ENCODE measurements around the gene GAK. TPM values are rescaled to one million over a fixed set of nuclear protein-coding genes. Genes with fewer than 3 reads are reported as not detected.
A peak's percentile ranks its signal among the peaks of the same experiment; 100 is the strongest.
"Not testable (repeated sequence)": the region's sequence is repeated elsewhere in the genome, so short reads cannot be mapped to it uniquely, and the experiment has no call there.

GAK gene
- 10 to 100 TPM; 26.1 to 94.0 (median 44.6) TPM for total RNA-seq

GRCh38 chr4:931960-932712 is at the start of gene GAK, which contains the start of gene TMEM175:
GAK (minus strand) TSS chr4:932316; CDS start chr4:932187, 129 bp downstream.
TMEM175 (plus strand) TSS chr4:932460; CDS start chr4:947740, 15,280 bp downstream.
- 0 to 3% (median 1%) methylated on average over 5 to 37 of the region's 99 CpGs; no CpG with 5 or more reads in 2 of the 10 experiments for WGBS, 10 experiments
- H3K4me3 ChIP-seq = peak within 1 kb of the TSS; percentile 72 to 86 (median 77)
- peak within 1 kb of the TSS; percentile 72 to 89 for H3K27ac ChIP-seq
- in situ Hi-C loops (cut with MboI; ENCODE audit: low pct_unique_long_range_greater_than_20kb in 2 of 9, low sequenced_read_pairs in 9 of 9, unreplicated experiment in 9 of 9) = no loop called here
- ATAC-seq (replicated peaks in 6 of 8) = peak; percentile 89 to 98 (median 95)
- H3K4me1 ChIP-seq (replicated peaks in 1 of 2) = peaks cover 10 to 18% of the 10 kb centered on the region in 2 donors

GRCh38 chr4:978957-979701 is 47.0 kb upstream of the GAK start:
- Histone ChIP-seq H3K27ac (no peak overlapping the region), H3K4me3 (no peak overlapping the region), H3K4me1 (replicated peaks in 1 of 2) (no peaks in the 10 kb centered on the region)
- in situ Hi-C loops (cut with MboI; ENCODE audit: low pct_unique_long_range_greater_than_20kb in 2 of 9, low sequenced_read_pairs in 9 of 9, unreplicated experiment in 9 of 9) = no loop called here
- ATAC-seq (replicated peaks in 6 of 8) = peak in 4 of 8 experiments; percentile 55 to 81 (median 60)
- 25 to 100% (median 57%) methylated on average over 1 to 14 of the region's 20 CpGs for WGBS, 10 experiments

DNA sequence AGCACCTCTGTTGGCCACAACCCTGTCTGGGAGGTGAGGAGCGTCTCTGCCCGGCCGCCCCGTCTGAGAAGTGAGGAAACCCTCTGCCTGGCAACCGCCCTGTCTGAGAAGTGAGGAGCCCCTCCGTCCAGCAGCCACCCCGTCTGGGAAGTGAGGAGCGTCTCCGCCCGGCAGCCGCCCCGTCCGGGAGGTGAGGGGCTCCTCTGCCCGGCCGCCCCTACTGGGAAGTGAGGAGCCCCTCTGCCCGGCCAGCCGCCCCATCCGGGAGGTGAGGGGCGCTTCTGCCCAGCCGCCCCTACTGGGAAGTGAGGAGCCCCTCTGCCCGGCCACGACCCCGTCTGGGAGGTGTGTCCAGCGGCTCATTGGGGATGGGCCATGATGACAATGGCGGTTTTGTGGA is 43.9 kb upstream of the GAK start:
- H3K4me1 ChIP-seq (replicated peaks in 1 of 2) = peaks cover 10 to 12% of the 10 kb centered on the region in 2 donors
- H3K27ac ChIP-seq; H3K4me3 ChIP-seq; in situ Hi-C loops (cut with MboI; ENCODE audit: low pct_unique_long_range_greater_than_20kb in 2 of 9, low sequenced_read_pairs in 9 of 9, unreplicated experiment in 9 of 9); ATAC-seq (replicated peaks in 6 of 8): not testable (repeated sequence)
- WGBS, 10 experiments = no CpG with 5 or more reads among the region's 25 CpGs

DNA sequence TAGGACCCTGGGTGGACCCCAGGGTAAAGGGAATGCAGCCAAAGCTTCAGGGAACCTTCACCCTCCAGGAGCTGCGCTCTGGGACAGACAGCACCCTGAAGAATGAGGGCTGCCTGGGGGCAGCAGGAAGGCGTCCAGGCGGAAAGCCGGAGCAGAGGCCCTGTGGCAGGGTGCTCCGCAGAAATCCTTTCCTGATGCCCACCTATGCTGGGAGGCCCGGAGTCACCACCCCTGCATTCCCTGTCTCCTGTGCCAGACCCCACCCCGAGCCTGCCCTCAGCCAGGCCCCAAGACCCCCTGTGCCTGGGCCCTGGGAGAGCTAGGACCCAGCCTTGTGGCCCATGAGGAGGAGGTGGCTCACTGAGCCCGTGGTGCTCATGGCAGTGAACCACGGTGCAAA is 42.6 kb upstream of the GAK start:
- 73 to 100% methylated on average over 1 to 2 of the region's 9 CpGs; no CpG with 5 or more reads in 8 of the 10 experiments for WGBS, 10 experiments
- in situ Hi-C loops (cut with MboI; ENCODE audit: low pct_unique_long_range_greater_than_20kb in 2 of 9, low sequenced_read_pairs in 9 of 9, unreplicated experiment in 9 of 9) = no loop called here

GRCh38 chr4:973431-974397 is 41.6 kb upstream of the GAK start, which contains the start of gene DGKQ:
DGKQ (minus strand) TSS chr4:973569; CDS start chr4:973482, 87 bp downstream.
- Histone ChIP-seq H3K4me3 (peak within 1 kb of the TSS; percentile 53 to 94 (median 60)), H3K27ac (no peak within 1 kb of the TSS), H3K4me1 (replicated peaks in 1 of 2) (peaks cover 10 to 12% of the 10 kb centered on the region in 2 donors)
- peak; percentile 74 to 89 (median 86) for ATAC-seq (replicated peaks in 6 of 8)
- WGBS, 10 experiments = 49 to 80% methylated on average over 6 to 10 of the region's 123 CpGs; no CpG with 5 or more reads in 8 of the 10 experiments
- in situ Hi-C loops (cut with MboI; ENCODE audit: low pct_unique_long_range_greater_than_20kb in 2 of 9, low sequenced_read_pairs in 9 of 9, unreplicated experiment in 9 of 9) = no loop called here

More for the DNA sequence above, 42.6 kb upstream of the GAK start:
- Histone ChIP-seq H3K4me3 (no peak overlapping the region), H3K4me1 (replicated peaks in 1 of 2) (peaks cover 10 to 12% of the 10 kb centered on the region in 2 donors), H3K27ac (no peak overlapping the region)
- no peak for ATAC-seq (replicated peaks in 6 of 8)

- Histone ChIP-seq H3K4me3 (peak overlapping the region; percentile 53 to 94 (median 60)), H3K27ac (no peak overlapping the region), H3K4me1 (replicated peaks in 1 of 2) (peaks cover 10 to 13% of the 10 kb centered on the region in 2 donors)
- WGBS, 10 experiments = 0% methylated on average over 1 of the region's 65 CpGs; no CpG with 5 or more reads in 9 of the 10 experiments
- in situ Hi-C loops (cut with MboI; ENCODE audit: low pct_unique_long_range_greater_than_20kb in 2 of 9, low sequenced_read_pairs in 9 of 9, unreplicated experiment in 9 of 9) = no loop called here
- ATAC-seq (replicated peaks in 6 of 8) = peak; percentile 41 to 65 (median 55)
These were observed 40.7 kb upstream of the GAK start for GRCh38 chr4:972651-973424.

DNA sequence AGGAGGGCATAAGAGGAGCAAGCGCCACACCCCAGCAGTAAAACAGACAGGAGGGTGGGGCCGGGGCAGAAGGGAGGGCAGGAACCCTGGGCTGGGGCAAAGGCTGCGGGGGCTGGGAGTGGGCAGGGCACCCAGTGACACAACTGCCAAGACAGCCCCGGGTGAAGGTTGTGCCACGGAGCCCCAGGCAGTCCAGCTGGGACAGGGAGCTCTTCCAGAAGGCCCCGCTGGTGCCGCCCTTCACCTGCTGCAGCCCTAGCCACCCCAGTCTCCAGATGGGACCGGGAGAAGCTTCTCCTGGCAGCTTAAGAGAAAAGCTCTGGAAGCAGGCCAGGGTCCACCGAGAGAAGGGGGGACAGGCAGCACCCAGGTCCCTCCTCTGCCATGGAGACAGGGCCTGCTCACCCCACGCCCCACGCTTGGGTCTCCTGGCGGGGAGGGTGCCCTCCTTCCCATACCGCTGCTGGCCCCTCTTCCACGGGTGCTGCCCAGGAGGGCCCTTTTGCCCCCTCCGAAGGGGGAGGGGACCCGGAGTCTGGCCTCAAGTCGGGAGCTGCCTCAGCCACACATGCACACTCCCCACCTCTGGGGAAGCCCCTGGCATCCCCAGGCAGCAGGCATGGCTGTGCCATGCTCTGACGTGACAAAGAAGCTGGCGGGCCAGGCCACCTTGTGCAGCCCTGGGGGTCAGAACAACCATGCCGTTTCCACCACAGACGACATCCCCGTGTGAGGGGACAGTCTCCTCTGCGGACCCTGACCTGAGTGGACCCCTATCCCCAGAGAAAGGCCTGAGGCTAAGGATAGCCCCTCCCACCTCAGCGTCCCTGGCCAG is 39.8 kb upstream of the GAK start:
- Histone ChIP-seq H3K4me3 (peak overlapping the region; percentile 53 to 94 (median 60)), H3K27ac (no peak overlapping the region), H3K4me1 (replicated peaks in 1 of 2) (peaks cover 13 to 17% of the 10 kb centered on the region in 2 donors)
- no peak for ATAC-seq (replicated peaks in 6 of 8)
- in situ Hi-C loops (cut with MboI; ENCODE audit: low pct_unique_long_range_greater_than_20kb in 2 of 9, low sequenced_read_pairs in 9 of 9, unreplicated experiment in 9 of 9) = no loop called here
- WGBS, 10 experiments = 40 to 81% (median 70%) methylated on average over 2 to 5 of the region's 24 CpGs; no CpG with 5 or more reads in 7 of the 10 experiments

GRCh38 chr4:970854-971520 is 38.9 kb upstream of the GAK start:
- 56 to 93% (median 60%) methylated on average over 1 to 7 of the region's 17 CpGs; no CpG with 5 or more reads in 4 of the 10 experiments for WGBS, 10 experiments
- in situ Hi-C loops (cut with MboI; ENCODE audit: low pct_unique_long_range_greater_than_20kb in 2 of 9, low sequenced_read_pairs in 9 of 9, unreplicated experiment in 9 of 9) = no loop called here
- ATAC-seq (replicated peaks in 6 of 8) = no peak
- H3K4me1 ChIP-seq (replicated peaks in 1 of 2) = peaks cover 13 to 17% of the 10 kb centered on the region in 2 donors
- no peak overlapping the region for H3K27ac ChIP-seq
- H3K4me3 ChIP-seq = no peak overlapping the region

GRCh38 chr4:970046-970745 is 38.1 kb upstream of the GAK start:
- 36 to 100% (median 65%) methylated on average over 3 to 6 of the region's 25 CpGs; no CpG with 5 or more reads in 2 of the 10 experiments for WGBS, 10 experiments
- ATAC-seq (replicated peaks in 6 of 8) = no peak
- in situ Hi-C loops (cut with MboI; ENCODE audit: low pct_unique_long_range_greater_than_20kb in 2 of 9, low sequenced_read_pairs in 9 of 9, unreplicated experiment in 9 of 9) = no loop called here
- peaks cover 13 to 17% of the 10 kb centered on the region in 2 donors for H3K4me1 ChIP-seq (replicated peaks in 1 of 2)
- H3K27ac ChIP-seq = no peak overlapping the region
- H3K4me3 ChIP-seq = no peak overlapping the region

GRCh38 chr4:968621-969394 is 36.7 kb upstream of the GAK start:
- no peak overlapping the region for H3K4me3 ChIP-seq
- peaks cover 13 to 17% of the 10 kb centered on the region in 2 donors for H3K4me1 ChIP-seq (replicated peaks in 1 of 2)
- WGBS, 10 experiments = 45 to 93% (median 50%) methylated on average over 3 to 12 of the region's 23 CpGs; no CpG with 5 or more reads in 6 of the 10 experiments
- ATAC-seq (replicated peaks in 6 of 8) = peak in 2 of 8 experiments; percentile 6 to 9
- no peak overlapping the region for H3K27ac ChIP-seq
- in situ Hi-C loops (cut with MboI; ENCODE audit: low pct_unique_long_range_greater_than_20kb in 2 of 9, low sequenced_read_pairs in 9 of 9, unreplicated experiment in 9 of 9) = no loop called here
